ENCODE data around the gene SDK2. TPM values are rescaled to one million over a fixed set of nuclear protein-coding genes. Genes with fewer than 3 reads are reported as not detected.

The SDK2 gene
- polyA plus RNA-seq, 3 donors, result 0.01 TPM; not detected in 2

DNA sequence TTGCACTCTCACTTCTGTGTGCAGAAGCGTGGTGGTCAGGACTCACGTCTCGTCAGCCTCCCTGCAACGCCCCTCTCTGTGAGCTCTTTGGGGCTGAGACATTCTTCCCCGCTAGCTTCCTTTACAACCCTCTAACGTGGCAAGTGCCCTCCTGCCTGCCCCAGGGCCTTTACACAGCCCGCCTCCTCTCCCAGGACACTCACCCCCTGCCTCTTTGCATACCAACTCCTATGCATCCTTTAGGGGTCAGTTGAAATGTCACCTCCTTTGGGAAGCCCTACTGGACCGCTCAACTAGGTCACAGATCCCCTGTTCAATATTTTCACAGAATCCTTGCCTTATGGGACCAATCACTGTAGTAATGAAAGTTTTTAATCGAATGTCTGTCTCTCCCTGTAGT, 61.4 kb downstream of the SDK2 start:
- Mint-ChIP-seq H3K36me3 (no peaks in the 10 kb centered on the region), H3K27me3 (ENCODE audit: low read depth in 3 of 3) (peaks cover 0 to 4% (median 2%) of the 10 kb centered on the region in 3 donors), H3K4me1 (no peaks in the 10 kb centered on the region), H3K9me3 (no peaks in the 10 kb centered on the region), H3K27ac (peak overlapping the region in 1 of 7 donors; percentile 81), H3K4me3 (no peak overlapping the region)
- no peak overlapping the region for H3K4me3 ChIP-seq (replicated peaks in 1 of 3; ENCODE audit: low read depth in 2 of 3, low read length in 3 of 3)
- intact Hi-C loops (cut with micrococcal nuclease), result no loop called here
- H3K9me3 ChIP-seq (replicated peaks in 1 of 2; ENCODE audit: control insufficient read depth in 1 of 2, insufficient read depth in 1 of 2, low read length in 2 of 2), result no peaks in the 10 kb centered on the region
- WGBS (ENCODE audit: insufficient coverage), result 87% methylated on average over 6 of the region's 9 CpGs
- DNase-seq, result no peak
- H3K4me1 ChIP-seq (ENCODE audit: control insufficient read depth in 1 of 2, insufficient read depth in 2 of 2, low read length in 2 of 2), result no peaks in the 10 kb centered on the region
- H3K27me3 ChIP-seq (ENCODE audit: control insufficient read depth in 2 of 2, insufficient read depth in 2 of 2, low read length in 2 of 2), result no peaks in the 10 kb centered on the region
- no peak overlapping the region for H3K27ac ChIP-seq (ENCODE audit: low read depth in 1 of 2, low read length in 2 of 2)
- no peak overlapping the region for H2AFZ ChIP-seq (ENCODE audit: insufficient read depth, low read depth, low read length, poor library complexity, severe bottlenecking)
- H3K9ac ChIP-seq (ENCODE audit: insufficient read depth, low read length, poor library complexity, severe bottlenecking), result no peak overlapping the region
- TF ChIP-seq, protein P1, sequence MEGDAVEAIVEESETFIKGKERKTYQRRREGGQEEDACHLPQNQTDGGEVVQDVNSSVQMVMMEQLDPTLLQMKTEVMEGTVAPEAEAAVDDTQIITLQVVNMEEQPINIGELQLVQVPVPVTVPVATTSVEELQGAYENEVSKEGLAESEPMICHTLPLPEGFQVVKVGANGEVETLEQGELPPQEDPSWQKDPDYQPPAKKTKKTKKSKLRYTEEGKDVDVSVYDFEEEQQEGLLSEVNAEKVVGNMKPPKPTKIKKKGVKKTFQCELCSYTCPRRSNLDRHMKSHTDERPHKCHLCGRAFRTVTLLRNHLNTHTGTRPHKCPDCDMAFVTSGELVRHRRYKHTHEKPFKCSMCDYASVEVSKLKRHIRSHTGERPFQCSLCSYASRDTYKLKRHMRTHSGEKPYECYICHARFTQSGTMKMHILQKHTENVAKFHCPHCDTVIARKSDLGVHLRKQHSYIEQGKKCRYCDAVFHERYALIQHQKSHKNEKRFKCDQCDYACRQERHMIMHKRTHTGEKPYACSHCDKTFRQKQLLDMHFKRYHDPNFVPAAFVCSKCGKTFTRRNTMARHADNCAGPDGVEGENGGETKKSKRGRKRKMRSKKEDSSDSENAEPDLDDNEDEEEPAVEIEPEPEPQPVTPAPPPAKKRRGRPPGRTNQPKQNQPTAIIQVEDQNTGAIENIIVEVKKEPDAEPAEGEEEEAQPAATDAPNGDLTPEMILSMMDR (IDR thresholded peaks at IDR 0.05), result no peak
- H4K20me1 ChIP-seq (ENCODE audit: insufficient read depth, low read length), result no peaks in the 10 kb centered on the region
- no peak overlapping the region for H3K4me2 ChIP-seq (replicated peaks; ENCODE audit: extremely low read depth, low read length, poor library complexity, severe bottlenecking)
- H3K36me3 ChIP-seq (replicated peaks in 1 of 2; ENCODE audit: control insufficient read depth in 1 of 2, insufficient read depth in 2 of 2, low read length in 2 of 2), result no peaks in the 10 kb centered on the region
- no peaks in the 10 kb centered on the region for H3K79me2 ChIP-seq (ENCODE audit: insufficient read depth, low read length)

DNA sequence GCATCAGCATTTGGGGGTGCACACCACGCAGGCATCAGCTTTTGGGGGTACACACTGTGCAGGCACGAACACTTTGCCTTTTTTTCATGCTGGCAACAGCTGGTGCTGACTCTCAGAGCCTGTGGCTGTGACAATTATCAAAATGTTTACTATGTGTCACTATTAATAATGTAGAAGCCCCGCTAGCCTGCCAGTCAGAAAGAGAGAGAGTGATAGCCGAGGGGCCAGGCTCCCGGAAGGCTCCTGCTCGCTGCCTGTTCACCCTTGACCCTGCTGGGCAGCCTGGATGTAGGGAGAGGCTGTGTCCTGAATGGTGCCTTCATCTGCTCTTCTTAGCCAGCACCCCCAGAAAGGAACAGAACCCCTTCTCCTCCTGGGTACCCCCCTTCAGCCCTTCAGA, 61.9 kb downstream of the SDK2 start:
- WGBS (ENCODE audit: insufficient coverage), result 100% methylated on average over 1 of the region's 6 CpGs
- no peak overlapping the region for H3K4me3 Mint-ChIP-seq
- Histone ChIP-seq H3K4me2 (replicated peaks; ENCODE audit: extremely low read depth, low read length, poor library complexity, severe bottlenecking) (no peak overlapping the region), H3K4me3 (replicated peaks in 1 of 3; ENCODE audit: low read depth in 2 of 3, low read length in 3 of 3) (no peak overlapping the region), H3K79me2 (ENCODE audit: insufficient read depth, low read length) (no peaks in the 10 kb centered on the region), H3K27me3 (ENCODE audit: control insufficient read depth in 2 of 2, insufficient read depth in 2 of 2, low read length in 2 of 2) (no peaks in the 10 kb centered on the region), H4K20me1 (ENCODE audit: insufficient read depth, low read length) (no peaks in the 10 kb centered on the region), H3K4me1 (ENCODE audit: control insufficient read depth in 1 of 2, insufficient read depth in 2 of 2, low read length in 2 of 2) (no peaks in the 10 kb centered on the region), H3K9me3 (replicated peaks in 1 of 2; ENCODE audit: control insufficient read depth in 1 of 2, insufficient read depth in 1 of 2, low read length in 2 of 2) (no peaks in the 10 kb centered on the region), H3K9ac (ENCODE audit: insufficient read depth, low read length, poor library complexity, severe bottlenecking) (no peak overlapping the region), H2AFZ (ENCODE audit: insufficient read depth, low read depth, low read length, poor library complexity, severe bottlenecking) (no peak overlapping the region), H3K36me3 (replicated peaks in 1 of 2; ENCODE audit: control insufficient read depth in 1 of 2, insufficient read depth in 2 of 2, low read length in 2 of 2) (no peaks in the 10 kb centered on the region), H3K27ac (ENCODE audit: low read depth in 1 of 2, low read length in 2 of 2) (no peak overlapping the region)
- DNase-seq, result no peak
- H3K27ac Mint-ChIP-seq, result no peak overlapping the region
- TF ChIP-seq, protein P1 (IDR thresholded peaks at IDR 0.05), result no peak
- intact Hi-C loops (cut with micrococcal nuclease), result no loop called here
- peaks cover 0 to 4% (median 2%) of the 10 kb centered on the region in 3 donors for H3K27me3 Mint-ChIP-seq (ENCODE audit: low read depth in 3 of 3)
- H3K9me3 Mint-ChIP-seq, result no peaks in the 10 kb centered on the region
- no peaks in the 10 kb centered on the region for H3K36me3 Mint-ChIP-seq
- H3K4me1 Mint-ChIP-seq, result no peaks in the 10 kb centered on the region
